Subcutaneous abdominal adipose tissue (tissue), 5 donors: ENCODE data around the gene KRT16.
"Not testable (repeated sequence)": the region's sequence is repeated elsewhere in the genome, so short reads cannot be mapped to it uniquely, and the experiment has no call there.

ENCODE experiments used
- H3K27ac ChIP-seq: one replicate; pipeline ENCODE4 v1.7.0; 2013; ENCODE audit warnings: low read depth, mild to moderate bottlenecking, inconsistent platforms, low read length, moderate library complexity
- H3K27me3 ChIP-seq, 5 donors: one replicate each; pipeline ENCODE4 v1.7.0; 2013; ENCODE audit warnings: low read length in 5 of 5, inconsistent platforms in 1 of 5; ENCODE audit not compliant: control insufficient read depth in 5 of 5, insufficient read depth in 4 of 5
- H3K36me3 ChIP-seq, 5 donors: one replicate each; pipeline ENCODE4 v1.7.0; 2013; ENCODE audit warnings: low read length in 5 of 5; ENCODE audit not compliant: control insufficient read depth in 5 of 5, insufficient read depth in 5 of 5
- H3K4me1 ChIP-seq, 5 donors: one replicate each; pipeline ENCODE4 v1.7.0; 2013; ENCODE audit warnings: low read length in 5 of 5, mild to moderate bottlenecking in 3 of 5, moderate library complexity in 1 of 5; ENCODE audit not compliant: control insufficient read depth in 5 of 5, insufficient read depth in 5 of 5
- H3K4me3 ChIP-seq, 5 donors: one replicate each; pipeline ENCODE4 v1.7.0; 2013; ENCODE audit warnings: low read length in 5 of 5, low read depth in 1 of 5
- H3K9ac ChIP-seq, 5 donors: one replicate each; pipeline ENCODE4 v1.7.0; 2013; ENCODE audit warnings: low read length in 5 of 5, mild to moderate bottlenecking in 4 of 5, moderate library complexity in 3 of 5
- H3K9me3 ChIP-seq, 5 donors: one replicate each; pipeline ENCODE4 v1.7.0; 2013; ENCODE audit warnings: low read length in 5 of 5; ENCODE audit not compliant: control insufficient read depth in 5 of 5
- donor health status: healthy.
- donor health status: healthy.
- donor health status: healthy.
- donor health status: healthy.
- donor health status: healthy.

The KRT16 gene

DNA sequence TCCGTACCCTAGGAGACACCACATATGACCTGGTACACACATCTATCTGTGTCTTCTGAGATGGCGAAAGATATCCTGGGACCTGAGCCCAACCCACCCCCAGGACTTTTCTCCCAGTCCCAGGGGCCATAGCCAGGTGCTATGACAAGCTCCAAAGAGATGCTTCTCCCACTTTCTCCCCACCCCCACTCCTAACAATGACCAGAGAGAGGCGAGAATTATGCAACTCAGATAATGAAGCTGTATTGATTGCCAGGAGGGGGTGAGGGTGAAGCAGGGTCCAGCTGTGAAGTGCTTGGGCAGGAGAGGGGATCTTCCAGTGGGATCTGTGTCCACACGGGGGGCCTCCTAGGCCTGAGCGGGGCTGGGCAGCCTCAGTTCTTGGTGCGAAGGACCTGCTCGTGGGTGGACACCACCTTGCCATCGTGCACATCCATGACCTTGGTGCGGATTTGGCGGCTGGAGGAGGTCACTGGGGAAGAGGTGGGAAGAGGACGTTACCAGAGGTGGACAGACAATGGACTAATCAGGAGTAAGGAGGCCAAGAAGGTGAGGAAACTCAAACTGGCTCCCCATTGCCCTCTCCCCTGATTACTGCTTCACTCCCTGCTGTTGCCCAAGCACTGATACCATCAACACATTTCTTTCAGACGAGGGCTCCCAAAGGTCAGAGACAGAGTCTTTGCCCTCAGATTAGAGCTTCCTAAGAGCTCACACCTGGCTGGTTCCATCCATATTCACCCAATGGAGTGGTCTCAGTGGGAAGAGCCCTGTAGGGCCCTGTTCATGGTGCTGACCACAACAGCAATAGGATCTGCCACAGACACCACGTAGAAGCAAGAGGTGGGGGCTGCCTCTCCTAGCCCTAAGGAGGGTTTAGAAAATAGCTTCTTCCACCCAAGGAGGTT, 30.3 kb downstream of the KRT16 start:
- H3K9me3 ChIP-seq, H3K4me3 ChIP-seq, H3K9ac ChIP-seq, H3K27me3 ChIP-seq, H3K27ac ChIP-seq, H3K36me3 ChIP-seq: not testable (repeated sequence)
- peaks cover 3 to 33% (median 24%) of the 10 kb centered on the region in 5 donors for H3K4me1 ChIP-seq

DNA sequence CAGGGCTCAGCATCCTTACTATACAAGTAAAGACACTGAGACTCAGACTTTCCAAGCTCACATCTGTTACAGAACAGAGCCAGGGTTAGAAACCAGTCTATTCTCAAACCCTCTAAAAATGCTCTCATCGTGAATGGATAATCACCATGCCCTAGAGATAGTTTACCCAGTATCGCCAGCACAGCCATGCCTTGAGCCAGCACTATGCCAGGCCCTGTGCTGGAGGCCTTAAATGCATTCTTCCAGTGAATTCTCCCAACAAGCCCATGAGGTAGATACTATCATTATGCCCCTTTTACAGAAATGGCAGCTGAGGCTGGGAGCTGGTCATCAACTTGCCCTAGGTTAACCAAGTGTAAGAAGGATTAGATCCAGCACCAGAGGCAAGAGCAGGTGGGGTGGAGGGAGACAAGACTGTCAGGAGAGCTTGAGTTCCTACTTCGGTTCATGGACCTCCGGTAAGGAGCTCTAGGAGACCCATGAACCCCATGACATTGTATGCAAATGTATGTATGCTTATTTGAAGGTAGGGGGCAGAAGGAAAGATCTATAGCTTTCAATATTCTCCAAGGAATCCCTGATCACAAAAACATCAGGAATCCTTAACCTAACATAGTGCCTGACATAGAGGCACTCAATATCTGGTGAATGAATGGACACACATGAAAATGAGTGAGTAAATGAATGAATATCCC, 31.1 kb downstream of the KRT16 start:
- Histone ChIP-seq H3K27ac (no peak overlapping the region), H3K27me3 (peaks cover 0 to 3% (median 2%) of the 10 kb centered on the region in 5 donors), H3K9me3 (no peaks in the 10 kb centered on the region), H3K4me3 (no peak overlapping the region), H3K4me1 (peaks cover 3 to 33% (median 24%) of the 10 kb centered on the region in 5 donors), H3K9ac (no peak overlapping the region), H3K36me3 (no peaks in the 10 kb centered on the region)

DNA sequence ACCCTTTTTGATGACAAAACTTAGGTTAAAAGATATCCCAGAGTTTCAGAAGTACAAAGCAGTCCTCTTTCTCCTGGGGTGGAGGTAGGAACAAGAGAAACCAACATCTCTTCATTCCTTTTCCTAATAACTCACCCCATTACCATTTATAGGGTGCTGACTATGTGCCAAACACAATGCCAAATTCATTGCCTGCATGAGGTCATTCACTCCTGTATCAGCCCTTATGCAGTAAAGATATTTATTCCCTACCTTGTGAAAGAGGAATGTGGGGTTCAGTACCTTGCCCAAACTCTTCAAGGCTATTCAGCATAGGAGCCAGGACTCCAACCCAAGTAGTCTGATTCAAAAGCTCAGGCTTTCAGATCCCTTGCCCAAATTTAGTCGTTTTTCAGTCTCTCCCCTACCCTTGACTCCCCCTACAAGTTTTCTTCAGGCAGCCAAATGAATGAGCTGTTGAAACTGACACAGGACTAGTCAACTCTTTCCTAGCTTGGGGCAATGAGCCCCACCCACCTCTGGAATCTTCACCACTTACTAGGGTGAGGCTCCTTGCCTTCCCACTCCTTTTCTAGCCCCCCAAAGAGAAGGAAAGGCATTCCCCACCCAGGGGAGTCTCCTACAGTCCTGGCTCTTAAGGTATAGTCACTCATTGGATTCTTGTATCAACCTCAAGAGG, 31.7 kb downstream of the KRT16 start:
- Histone ChIP-seq H3K9ac (no peak overlapping the region), H3K36me3 (no peaks in the 10 kb centered on the region), H3K9me3 (no peaks in the 10 kb centered on the region), H3K4me1 (peaks cover 3 to 33% (median 24%) of the 10 kb centered on the region in 5 donors), H3K27me3 (peaks cover 0 to 8% (median 3%) of the 10 kb centered on the region in 5 donors), H3K27ac (no peak overlapping the region), H3K4me3 (no peak overlapping the region)

DNA sequence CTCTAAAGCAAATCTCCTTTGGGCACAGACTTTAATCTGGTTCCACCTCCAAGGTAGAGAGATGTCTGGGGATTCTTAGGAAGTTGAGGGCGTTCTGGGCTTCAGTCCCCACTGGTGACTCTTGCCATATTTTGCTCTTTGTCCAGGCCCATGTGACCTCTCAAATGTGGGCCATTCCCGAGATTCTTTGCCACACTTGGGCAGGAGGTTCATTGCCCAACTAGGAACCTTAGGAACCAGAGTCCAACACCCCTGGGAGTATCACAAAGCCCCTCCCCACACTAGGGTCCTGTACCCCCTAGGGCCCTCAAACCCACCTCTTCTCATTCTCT, 32.4 kb downstream of the KRT16 start:
- H3K4me1 ChIP-seq, result peaks cover 3 to 33% (median 24%) of the 10 kb centered on the region in 5 donors
- peaks cover 0 to 8% (median 3%) of the 10 kb centered on the region in 5 donors for H3K27me3 ChIP-seq
- H3K4me3 ChIP-seq, result no peak overlapping the region
- H3K9me3 ChIP-seq, result no peaks in the 10 kb centered on the region
- no peaks in the 10 kb centered on the region for H3K36me3 ChIP-seq
- no peak overlapping the region for H3K9ac ChIP-seq
- H3K27ac ChIP-seq, result no peak overlapping the region

DNA sequence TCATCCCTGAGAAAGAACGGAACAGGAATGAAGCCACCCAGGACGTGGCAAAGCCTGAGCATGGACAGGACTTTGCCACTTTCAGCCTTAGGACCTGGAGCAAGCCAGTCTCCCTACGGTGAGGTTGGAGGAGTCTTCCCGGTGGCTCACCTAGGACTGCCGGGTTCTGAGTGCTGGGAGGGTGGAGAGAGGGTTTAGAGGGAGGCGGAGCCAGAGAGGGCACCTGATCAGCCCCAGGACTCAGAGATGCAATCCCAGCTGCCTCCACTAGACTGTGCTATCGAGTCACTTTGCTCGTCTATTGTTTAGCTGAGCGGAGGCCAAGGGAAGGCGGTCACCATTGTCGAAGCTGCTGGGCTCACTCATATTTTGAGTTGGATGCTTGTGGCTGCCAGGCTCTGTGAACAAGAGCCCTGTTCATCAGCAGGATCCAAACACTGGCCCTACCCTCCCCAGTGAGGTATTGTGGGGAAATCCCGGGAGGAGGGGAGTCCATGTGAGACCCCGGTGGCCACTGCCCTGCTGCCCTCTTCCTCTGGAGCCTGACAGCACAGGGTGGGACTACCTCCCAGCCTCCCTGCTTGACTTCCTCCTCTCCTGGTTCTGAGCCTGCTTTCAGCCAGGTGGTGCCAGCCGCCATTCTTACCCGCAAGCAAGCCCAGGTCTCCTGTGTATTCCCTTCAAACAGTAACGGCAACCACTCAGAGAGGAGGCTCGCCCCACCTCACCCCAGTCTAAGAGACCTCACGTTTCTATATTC, 32.9 kb downstream of the KRT16 start:
- no peaks in the 10 kb centered on the region for H3K36me3 ChIP-seq
- H3K4me3 ChIP-seq, result peak overlapping the region in 3 of 5 donors; percentile 19 to 35 (median 19)
- no peak overlapping the region for H3K9ac ChIP-seq
- H3K27me3 ChIP-seq, result peaks cover 0 to 8% (median 3%) of the 10 kb centered on the region in 5 donors
- peaks cover 3 to 33% (median 24%) of the 10 kb centered on the region in 5 donors for H3K4me1 ChIP-seq
- no peaks in the 10 kb centered on the region for H3K9me3 ChIP-seq
- no peak overlapping the region for H3K27ac ChIP-seq

DNA sequence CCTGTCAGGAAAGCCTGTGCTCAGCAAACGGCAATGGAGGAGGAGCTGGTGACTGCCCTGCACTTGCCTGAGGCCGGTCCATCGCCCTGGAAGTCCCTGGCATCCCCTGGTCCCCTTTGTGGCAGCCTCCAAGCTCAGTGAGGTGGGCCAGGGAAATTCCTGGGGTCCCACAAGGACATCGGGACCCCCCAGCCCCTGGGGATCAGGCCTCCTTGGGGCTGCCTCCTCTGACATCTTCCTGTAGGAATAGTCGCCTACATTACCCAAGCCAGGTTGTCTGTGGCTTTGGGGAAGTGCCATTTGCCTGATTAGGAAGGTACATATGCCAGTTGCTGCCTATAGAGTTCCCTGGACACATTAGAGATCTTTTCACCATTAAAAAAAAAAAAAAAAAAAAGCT, 33.6 kb downstream of the KRT16 start:
- Histone ChIP-seq H3K4me1 (peaks cover 3 to 33% (median 24%) of the 10 kb centered on the region in 5 donors), H3K27ac (no peak overlapping the region), H3K9me3 (no peaks in the 10 kb centered on the region), H3K9ac (no peak overlapping the region), H3K27me3 (peaks cover 0 to 8% (median 3%) of the 10 kb centered on the region in 5 donors), H3K4me3 (no peak overlapping the region), H3K36me3 (no peaks in the 10 kb centered on the region)

DNA sequence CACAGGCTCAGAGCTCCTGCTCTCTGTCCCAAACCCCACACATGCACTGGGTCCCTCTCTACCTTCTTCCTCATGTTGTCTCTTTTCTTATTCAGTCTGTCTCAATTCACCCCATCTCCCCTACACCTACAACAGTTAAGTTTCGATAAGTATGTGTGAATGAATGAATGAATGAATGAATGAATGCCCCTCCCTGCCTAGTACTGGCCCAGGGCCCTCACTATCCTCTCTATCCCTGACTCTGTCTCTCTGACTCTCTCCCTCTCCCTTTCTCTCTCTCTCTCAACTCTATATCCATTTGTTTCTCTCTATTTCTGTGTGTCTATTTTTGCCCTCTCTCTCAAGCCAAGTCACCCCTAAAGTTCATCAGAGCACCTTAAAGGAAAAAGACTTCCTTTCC, 34.0 kb downstream of the KRT16 start:
- Histone ChIP-seq H3K27me3 (peaks cover 0 to 8% (median 3%) of the 10 kb centered on the region in 5 donors), H3K4me3 (no peak overlapping the region), H3K9me3 (no peaks in the 10 kb centered on the region), H3K36me3 (no peaks in the 10 kb centered on the region), H3K27ac (no peak overlapping the region), H3K9ac (no peak overlapping the region), H3K4me1 (peaks cover under 1 to 30% (median 22%) of the 10 kb centered on the region in 5 donors)

DNA sequence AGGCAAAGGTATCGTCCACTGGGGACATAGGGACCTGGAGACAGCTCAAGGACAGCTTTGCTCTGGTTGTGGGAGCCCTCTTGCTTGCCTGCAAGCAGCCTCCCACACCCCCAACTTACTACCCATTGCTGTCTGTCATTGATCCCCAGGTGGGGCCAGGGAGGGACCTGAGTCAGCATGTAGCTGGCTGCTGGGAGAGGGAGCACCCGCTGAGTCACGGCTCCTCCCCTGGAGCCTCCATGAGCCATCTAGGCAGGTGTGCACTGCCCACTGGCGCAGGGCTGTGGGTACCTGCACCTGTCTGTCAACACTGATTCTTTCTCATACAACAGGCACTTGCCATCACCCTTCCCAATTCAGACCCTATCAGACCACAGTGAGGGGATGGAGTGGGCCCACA, 35.8 kb downstream of the KRT16 start:
- not testable (repeated sequence) for H3K27ac ChIP-seq, H3K4me3 ChIP-seq, H3K36me3 ChIP-seq, H3K9ac ChIP-seq, H3K9me3 ChIP-seq
- H3K27me3 ChIP-seq, result peaks cover 0 to 15% (median 11%) of the 10 kb centered on the region in 5 donors
- H3K4me1 ChIP-seq, result peaks cover 0 to 13% (median 7%) of the 10 kb centered on the region in 5 donors

DNA sequence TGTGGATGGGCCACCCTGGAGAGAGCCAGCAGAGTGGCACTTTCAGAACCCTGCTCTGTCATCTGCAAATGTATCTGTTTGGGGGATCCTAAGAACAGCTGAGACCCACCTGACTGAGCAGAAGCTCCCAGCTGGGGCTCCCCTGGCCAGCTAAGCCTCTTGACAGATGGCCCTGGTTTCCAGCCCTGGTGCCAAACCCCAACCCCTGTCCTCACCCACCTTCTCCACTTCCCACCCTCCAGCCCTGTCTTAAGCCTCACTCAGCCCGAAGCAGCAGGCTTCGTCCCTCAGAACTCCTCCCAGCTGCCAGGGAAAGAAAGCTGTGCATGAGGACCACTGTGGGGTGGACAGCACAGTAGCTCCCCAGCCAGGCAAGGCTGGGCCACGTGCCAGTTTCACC, 37.2 kb downstream of the KRT16 start:
- H3K4me3 ChIP-seq, result no peak overlapping the region
- H3K9ac ChIP-seq, result no peak overlapping the region
- no peaks in the 10 kb centered on the region for H3K9me3 ChIP-seq
- peaks cover 0 to 15% (median 11%) of the 10 kb centered on the region in 5 donors for H3K27me3 ChIP-seq
- H3K36me3 ChIP-seq, result no peaks in the 10 kb centered on the region
- no peak overlapping the region for H3K27ac ChIP-seq
- H3K4me1 ChIP-seq, result peaks cover 0 to 12% (median 7%) of the 10 kb centered on the region in 5 donors
